Ishikawa (cell line): ENCODE measurements around the gene ISX.

ENCODE experiments used
- CREB1 ChIP-seq: IDR thresholded peaks from 2 replicates; pipeline ENCODE4 v1.6.1; 2012; ENCODE audit warnings: low read depth
- EGR1 ChIP-seq: IDR thresholded peaks from 2 replicates; pipeline ENCODE4 v1.6.1; 2012
- EP300 ChIP-seq: IDR thresholded peaks from 2 replicates; pipeline ENCODE4 v1.6.1; 2012; ENCODE audit warnings: borderline replicate concordance
- FOXM1 ChIP-seq: IDR thresholded peaks from 2 replicates; pipeline ENCODE4 v1.6.1; 2012; ENCODE audit warnings: low read depth, borderline replicate concordance
- RAD21 ChIP-seq: IDR thresholded peaks from 2 replicates; pipeline ENCODE4 v1.6.1; 2012; ENCODE audit warnings: low read depth
- REST ChIP-seq: IDR thresholded peaks from 2 replicates; pipeline ENCODE4 v1.6.1; 2012; ENCODE audit warnings: low read depth, mild to moderate bottlenecking
- TAF1 ChIP-seq: IDR thresholded peaks from 2 replicates; pipeline ENCODE4 v1.6.1; 2012; ENCODE audit warnings: low read depth, mild to moderate bottlenecking
- TCF12 ChIP-seq: IDR thresholded peaks from 2 replicates; pipeline ENCODE4 v1.6.1; 2012; ENCODE audit warnings: low read depth
- TEAD4 ChIP-seq: IDR thresholded peaks from 2 replicates; pipeline ENCODE4 v1.6.1; 2012
- USF1 ChIP-seq: IDR thresholded peaks from 2 replicates; pipeline ENCODE4 v1.6.1; 2012
- YY1 ChIP-seq: IDR thresholded peaks from 2 replicates; pipeline ENCODE4 v1.6.1; 2012; ENCODE audit warnings: low read depth
- TF ChIP-seq, protein P1 (sequence below): IDR thresholded peaks from 2 replicates; pipeline ENCODE4 v1.6.1; 2012

GRCh38 chr22:35065183-35065582 lies 775 bp upstream of the ISX start:
- no peak for TF ChIP-seq USF1
- no peak for TF ChIP-seq EP300
- no peak for TF ChIP-seq TAF1
- TF ChIP-seq REST: no peak
- no peak for TF ChIP-seq EGR1
- TF ChIP-seq, protein P1, sequence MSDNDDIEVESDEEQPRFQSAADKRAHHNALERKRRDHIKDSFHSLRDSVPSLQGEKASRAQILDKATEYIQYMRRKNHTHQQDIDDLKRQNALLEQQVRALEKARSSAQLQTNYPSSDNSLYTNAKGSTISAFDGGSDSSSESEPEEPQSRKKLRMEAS: no peak
- TF ChIP-seq RAD21: no peak
- TF ChIP-seq CREB1: no peak
- no peak for TF ChIP-seq YY1
- TF ChIP-seq TCF12: no peak
- TF ChIP-seq TEAD4: no peak
- TF ChIP-seq FOXM1: no peak
